IMR-90 (cell line): ENCODE measurements around the gene INPP5D. TPM values are rescaled to one million over a fixed set of nuclear protein-coding genes. Genes with fewer than 3 reads are reported as not detected.

Source experiments
- ATAC-seq: fragments of 200-7000 bp; cut with Tn5 transposase; 2 replicates; pipeline ENCODE4 v1.9.1; 2020; ENCODE audit warnings: low read depth, mild to moderate bottlenecking, moderate library complexity
- BruUV-seq: library from RNA; stranded (reverse); fragments of 400-500 nt; replicated peaks from 2 replicates; lab custom pipeline; 2021; lab: Mats Ljungman, UMichigan
- CTCF ChIA-PET: fragments of 300-600 bp; formaldehyde crosslinking; extraction: SDS; loops from one replicate; lab custom pipeline; 2021; ENCODE audit warnings: antibody characterized with exemption; lab: Yijun Ruan, JAX
- POLR2A ChIA-PET: fragments of 300-600 bp; sonication (Branson Sonifier 250); formaldehyde crosslinking; loops from one replicate; lab custom pipeline; 2022; ENCODE audit warnings: antibody characterized with exemption; ENCODE audit not compliant: unreplicated experiment; lab: Charles Lee
- DNase-seq: peaks from one replicate; pipeline ENCODE4 v3.0.0; 2013
- H2AFZ ChIP-seq: replicated peaks from 2 replicates; pipeline ENCODE3; 2013; ENCODE audit warnings: low read length, mild to moderate bottlenecking; ENCODE audit not compliant: poor library complexity
- H2AK5ac ChIP-seq: 2 replicates; pipeline ENCODE4 v1.6.1; 2013; ENCODE audit warnings: low read depth, low read length, inconsistent platforms
- H2AK9ac ChIP-seq: replicated peaks from 2 replicates; pipeline ENCODE3; 2013; ENCODE audit warnings: mild to moderate bottlenecking, low read depth, low read length, moderate library complexity; ENCODE audit not compliant: poor library complexity
- H2BK120ac ChIP-seq: 2 replicates; pipeline ENCODE4 v1.6.1; 2013; ENCODE audit warnings: low read depth, low read length, inconsistent platforms
- H2BK15ac ChIP-seq: 3 replicates; pipeline ENCODE4 v1.6.1; 2013; ENCODE audit warnings: low read depth, low read length, inconsistent platforms
- H2BK20ac ChIP-seq: 2 replicates; pipeline ENCODE4 v1.6.1; 2013; ENCODE audit warnings: low read depth, mild to moderate bottlenecking, inconsistent platforms, low read length, moderate library complexity
- H2BK5ac ChIP-seq: 2 replicates; pipeline ENCODE4 v1.6.1; 2013; ENCODE audit warnings: mild to moderate bottlenecking, low read depth, low read length, inconsistent platforms; ENCODE audit not compliant: poor library complexity, severe bottlenecking
- H3K14ac ChIP-seq: replicated peaks from 2 replicates; pipeline ENCODE4 v1.6.1; 2013; ENCODE audit warnings: low read depth, low read length, inconsistent platforms
- H3K18ac ChIP-seq: 2 replicates; pipeline ENCODE4 v1.6.1; 2013; ENCODE audit warnings: low read depth, low read length, control low read depth
- H3K23ac ChIP-seq: 2 replicates; pipeline ENCODE4 v1.6.1; 2013; ENCODE audit warnings: low read depth, low read length, inconsistent platforms
- H3K27ac ChIP-seq: 2 replicates; pipeline ENCODE4 v1.5.1; 2013; ENCODE audit warnings: mild to moderate bottlenecking, control low read depth, low read length; ENCODE audit not compliant: insufficient read depth
- H3K27me3 ChIP-seq: 2 replicates; pipeline ENCODE4 v1.6.1; 2013; ENCODE audit warnings: low read length; ENCODE audit not compliant: control insufficient read depth, insufficient read depth
- H3K36me3 ChIP-seq: 2 replicates; pipeline ENCODE4 v1.6.1; 2013; ENCODE audit warnings: low read length, mixed read lengths; ENCODE audit not compliant: control insufficient read depth, insufficient read depth
- H3K4ac ChIP-seq: 2 replicates; pipeline ENCODE4 v1.6.1; 2013; ENCODE audit warnings: low read depth, low read length, inconsistent platforms
- H3K4me1 ChIP-seq: 2 replicates; pipeline ENCODE4 v1.6.1; 2013; ENCODE audit warnings: low read length, mixed read lengths; ENCODE audit not compliant: control insufficient read depth, insufficient read depth
- H3K4me2 ChIP-seq: 2 replicates; pipeline ENCODE4 v1.6.1; 2013; ENCODE audit warnings: low read depth, mild to moderate bottlenecking, control low read depth, low read length, moderate library complexity
- H3K4me3 ChIP-seq: 2 replicates; pipeline ENCODE4 v1.5.1; 2013; ENCODE audit warnings: low read depth, mild to moderate bottlenecking, control low read depth, low read length, moderate library complexity; ENCODE audit not compliant: insufficient read depth
- H3K56ac ChIP-seq: 2 replicates; pipeline ENCODE4 v1.6.1; 2013; ENCODE audit warnings: low read length, inconsistent platforms; ENCODE audit not compliant: insufficient read depth; ENCODE audit errors: extremely low read depth
- H3K79me1 ChIP-seq, 2 experiments: 2 replicates each; pipeline ENCODE4 v1.6.1; 2013; ENCODE audit warnings: low read length in 2 of 2, inconsistent platforms in 1 of 2, low read depth in 1 of 2
- H3K9ac ChIP-seq: 2 replicates; pipeline ENCODE4 v1.6.1; 2013; ENCODE audit warnings: low read depth, low read length, control low read depth
- H3K9me1 ChIP-seq: 2 replicates; pipeline ENCODE4 v1.6.1; 2013; ENCODE audit warnings: low read length, inconsistent platforms; ENCODE audit not compliant: insufficient read depth
- H3K9me3 ChIP-seq: 2 replicates; pipeline ENCODE4 v1.6.1; 2013; ENCODE audit warnings: low read length; ENCODE audit not compliant: control insufficient read depth, insufficient read depth
- H4K20me1 ChIP-seq: 2 replicates; pipeline ENCODE4 v1.6.1; 2013; ENCODE audit warnings: low read length, inconsistent platforms; ENCODE audit not compliant: insufficient read depth
- H4K5ac ChIP-seq: 2 replicates; pipeline ENCODE4 v1.6.1; 2013; ENCODE audit warnings: mild to moderate bottlenecking, low read depth, low read length, control low read depth
- H4K8ac ChIP-seq, 2 experiments: 2 replicates each; pipeline ENCODE4 v1.6.1; 2013; ENCODE audit warnings: low read depth in 2 of 2, low read length in 2 of 2, control low read depth in 1 of 2, inconsistent platforms in 1 of 2
- H4K91ac ChIP-seq: 2 replicates; pipeline ENCODE4 v1.6.1; 2013; ENCODE audit warnings: low read depth, low read length, inconsistent platforms; ENCODE audit not compliant: insufficient read depth
- NFE2L2 ChIP-seq: fragments of 150-350 bp; IDR thresholded peaks from 2 replicates; pipeline ENCODE4 v1.6.1; 2016; ENCODE audit warnings: low read depth, mild to moderate bottlenecking, low read length
- RAD21 ChIP-seq: IDR thresholded peaks from 2 replicates; pipeline ENCODE4 v1.6.1; 2012; ENCODE audit warnings: low read length, improper control_type of control experiment
- WGBS, 2 experiments: methylation state at CpG; one replicate each; pipeline versions ENCODE4 v1.1.5 to v1.1.7; 2013; ENCODE audit warnings: missing lambda C conversion rate in 2 of 2; ENCODE audit not compliant: insufficient read length in 1 of 2; ENCODE audit errors: extremely low coverage in 2 of 2; 5-methylcytosine and 5-hydroxymethylcytosine counted together
- dilution Hi-C: fragments of 300-500 bp; cut with HindIII; formaldehyde crosslinking; loops from one replicate; pipeline ENCODE4 v1.14.3; 2018; ENCODE audit warnings: low sequenced_read_pairs; ENCODE audit not compliant: unreplicated experiment
- in situ Hi-C: fragments of 300-500 bp; cut with MboI; formaldehyde crosslinking; loops from 3 replicates; pipeline ENCODE4 v1.14.3; 2019; ENCODE audit warnings: low sequenced_read_pairs, inconsistent platforms, mixed read lengths
- intact Hi-C: fragments of 100-400 bp; cut with micrococcal nuclease; formaldehyde crosslinking; loops from 2 replicates; pipeline ENCODE4 v1.10.0; 2022
- polyA plus RNA-seq, 3 experiments: library from polyadenylated mRNA; depleted of rRNA; stranded (reverse); fragments of >200 nt; gene quantifications; 2 replicates each; pipeline ENCODE4 v1.2.3, GENCODE V29; 2012; ENCODE audit warnings: low replicate concordance in 1 of 3
- total RNA-seq: library from RNA; depleted of rRNA; stranded (reverse); fragments of >200 nt; gene quantifications from 2 replicates; pipeline ENCODE4 v1.2.3, GENCODE V29; 2012

Gene INPP5D
- total and polyA plus RNA-seq, 2 of the 4 experiments (the other 2 are of a cell fraction): 0.18 to 0.29 TPM

GRCh38 chr2:233115741-233116140 lies 55.6 kb downstream of the INPP5D start:
- no peak overlapping the region for H2BK15ac ChIP-seq
- H4K20me1 ChIP-seq: no peaks in the 10 kb centered on the region
- ATAC-seq: no peak
- H3K4ac ChIP-seq: no peak overlapping the region
- intact Hi-C loops: no loop called here
- ChIA-PET CTCF (interaction anchor here (0.6 kb wide), 1 partner anchor 253 kb away, joined by 3 read pairs; no protein-coding TSS in a partner anchor), POLR2A (no interaction called here)
- no TSS peak for BruUV-seq
- no peaks in the 10 kb centered on the region for H3K79me1 ChIP-seq
- H4K91ac ChIP-seq: no peak overlapping the region
- H3K9ac ChIP-seq: no peak overlapping the region
- no peak overlapping the region for H2AK5ac ChIP-seq
- H3K27ac ChIP-seq: no peak overlapping the region
- dilution Hi-C loops: no loop called here
- H4K5ac ChIP-seq: no peak overlapping the region
- no peak overlapping the region for H4K8ac ChIP-seq
- no peak overlapping the region for H3K4me3 ChIP-seq
- H3K14ac ChIP-seq: no peak overlapping the region
- no peaks in the 10 kb centered on the region for H3K9me1 ChIP-seq
- H3K23ac ChIP-seq: no peak overlapping the region
- H3K9me3 ChIP-seq: no peaks in the 10 kb centered on the region
- no peak overlapping the region for H3K18ac ChIP-seq
- no CpG with 5 or more reads among the region's 2 CpGs for WGBS, 2 experiments
- no peak overlapping the region for H2AK9ac ChIP-seq
- no peaks in the 10 kb centered on the region for H3K36me3 ChIP-seq
- in situ Hi-C loops: no loop called here
- no peak overlapping the region for H2AFZ ChIP-seq
- H3K4me1 ChIP-seq: no peaks in the 10 kb centered on the region
- no peak overlapping the region for H2BK5ac ChIP-seq
- H2BK20ac ChIP-seq: no peak overlapping the region
- DNase-seq: no peak
- TF ChIP-seq NFE2L2 (no peak), RAD21 (no peak)
- H2BK120ac ChIP-seq: no peak overlapping the region
- H3K56ac ChIP-seq: no peak overlapping the region
- peaks cover 7% of the 10 kb centered on the region for H3K27me3 ChIP-seq
- no peak overlapping the region for H3K4me2 ChIP-seq
